Brain microvascular endothelial cell (primary cell): ENCODE measurements around the gene WDFY4.

Experiments
- DNase-seq: peaks from one replicate; pipeline ENCODE4 v3.0.0-alpha.2; 2020
- H3K27ac ChIP-seq: fragments of 250-450 bp; sonication (Bioruptor Pico); 2 replicates; pipeline ENCODE4 v1.5.1; 2020; ENCODE audit warnings: mild to moderate bottlenecking, moderate library complexity
- H3K27me3 ChIP-seq: fragments of 250-450 bp; sonication (Bioruptor Pico); replicated peaks from 2 replicates; pipeline ENCODE4 v1.5.1; 2020; ENCODE audit warnings: mild to moderate bottlenecking
- H3K36me3 ChIP-seq: fragments of 250-450 bp; sonication (Bioruptor Pico); replicated peaks from 2 replicates; pipeline ENCODE4 v1.5.1; 2020; ENCODE audit warnings: mild to moderate bottlenecking
- H3K4me3 ChIP-seq: 2 replicates; pipeline ENCODE4 v1.5.1; 2011; ENCODE audit warnings: low read depth, mild to moderate bottlenecking, control low read depth, low read length, moderate library complexity
- CTCF ChIP-seq: IDR thresholded peaks from 2 replicates; pipeline ENCODE4 v1.5.1; 2011; ENCODE audit warnings: low read depth, mild to moderate bottlenecking, moderate library complexity, low read length, control low read depth, inconsistent platforms; ENCODE audit errors: missing control alignments
- in situ Hi-C: cut with HindIII; loops from 2 replicates; pipeline ENCODE4 v1.10.0; 2017; ENCODE audit warnings: low sequenced_read_pairs, low pct_ligation_motif_present

Gene WDFY4

GRCh38 chr10:48670978-48671913 is 13.4 kb upstream of the WDFY4 start:
- in situ Hi-C loops: no loop called here
- Histone ChIP-seq H3K4me3 (no peak overlapping the region), H3K27me3 (peaks cover 21% of the 10 kb centered on the region), H3K27ac (no peak overlapping the region), H3K36me3 (no peaks in the 10 kb centered on the region)
- no peak for DNase-seq
- TF ChIP-seq CTCF: no peak

GRCh38 chr10:48671914-48672595 is 12.6 kb upstream of the WDFY4 start:
- Histone ChIP-seq H3K36me3 (no peaks in the 10 kb centered on the region), H3K27ac (no peak overlapping the region), H3K27me3 (peaks cover 21% of the 10 kb centered on the region), H3K4me3 (no peak overlapping the region)
- TF ChIP-seq CTCF: no peak
- in situ Hi-C loops: no loop called here
- no peak for DNase-seq

GRCh38 chr10:48672596-48673265 is 11.9 kb upstream of the WDFY4 start:
- DNase-seq: no peak
- H3K27me3 ChIP-seq: peaks cover 21% of the 10 kb centered on the region
- in situ Hi-C loops: no loop called here
- no peak for TF ChIP-seq CTCF
- H3K4me3 ChIP-seq: no peak overlapping the region
- H3K27ac ChIP-seq: no peak overlapping the region
- H3K36me3 ChIP-seq: no peaks in the 10 kb centered on the region

- no peaks in the 10 kb centered on the region for H3K36me3 ChIP-seq
- TF ChIP-seq CTCF: no peak
These were observed 7.0 kb upstream of the WDFY4 start for GRCh38 chr10:48677625-48678024.

GRCh38 chr10:48678041-48678440 is 6.6 kb upstream of the WDFY4 start:
- TF ChIP-seq CTCF: no peak
- no peak overlapping the region for H3K27ac ChIP-seq
- in situ Hi-C loops: no loop called here

More at GRCh38 chr10:48677625-48678024, 7.0 kb upstream of the WDFY4 start:
- Histone ChIP-seq H3K4me3 (no peak overlapping the region), H3K27ac (no peak overlapping the region), H3K27me3 (peaks cover 5% of the 10 kb centered on the region)
- in situ Hi-C loops: no loop called here
- no peak for DNase-seq

More at GRCh38 chr10:48678041-48678440, 6.6 kb upstream of the WDFY4 start:
- no peak overlapping the region for H3K4me3 ChIP-seq
- DNase-seq: no peak
- no peaks in the 10 kb centered on the region for H3K36me3 ChIP-seq
- H3K27me3 ChIP-seq: peaks cover under 1% of the 10 kb centered on the region
